GM12878 (cell line): ENCODE measurements around the gene MAL. TPM values are rescaled to one million over a fixed set of nuclear protein-coding genes. Genes with fewer than 3 reads are reported as not detected.

ENCODE experiments used
- ATAC-seq: fragments of 200-7000 bp; cut with Tn5 transposase; 3 replicates; pipeline ENCODE4 v1.9.1; 2020; ENCODE audit warnings: mild to moderate bottlenecking, moderate library complexity
- BruUV-seq: library from RNA; stranded (reverse); fragments of 400-500 nt; replicated peaks from 2 replicates; lab custom pipeline; 2021; lab: Mats Ljungman, UMichigan
- CTCF ChIA-PET: fragments of 300-600 bp; sonication (Branson Sonifier 250); formaldehyde crosslinking; extraction: SDS; loops from one replicate; lab custom pipeline; 2021; ENCODE audit warnings: inconsistent platforms; lab: Yijun Ruan, JAX
- POLR2A ChIA-PET: fragments of 350-600 bp; formaldehyde crosslinking; extraction: SDS; loops from one replicate; lab custom pipeline; 2021; ENCODE audit warnings: inconsistent platforms; lab: Charles Lee
- RAD21 ChIA-PET: fragments of 300-600 bp; sonication (Branson Sonifier 250); formaldehyde crosslinking; loops from one replicate; lab custom pipeline; 2023; ENCODE audit warnings: antibody characterized with exemption; ENCODE audit not compliant: unreplicated experiment; lab: Charles Lee
- SMC1A ChIA-PET: fragments of 300-600 bp; sonication (Branson Sonifier 250); formaldehyde crosslinking; loops from one replicate; lab custom pipeline; 2023; ENCODE audit not compliant: unreplicated experiment, uncharacterized antibody; lab: Charles Lee
- DNase-seq: peaks from one replicate; pipeline ENCODE4 v3.0.0-alpha.2; 2011; ENCODE audit warnings: low read depth, low spot score
- FAIRE-seq: peaks from 3 replicates; lab custom pipeline; 2011; peaks lifted over from hg19 to GRCh38; lab: Jason Lieb, UNC
- H2AFZ ChIP-seq: 2 replicates; pipeline ENCODE4 v1.6.0; 2011; ENCODE audit warnings: low read depth, low read length, control low read depth; ENCODE audit not compliant: control insufficient read depth
- H3K27ac ChIP-seq: 2 replicates; pipeline ENCODE4 v1.5.1; 2011; ENCODE audit warnings: control low read depth; ENCODE audit not compliant: control insufficient read depth, insufficient read depth
- H3K27me3 ChIP-seq, 2 experiments: replicated peaks in 1 of 2; 2 replicates each; pipeline versions ENCODE4 v1.6.0 to v1.6.1; 2011; ENCODE audit warnings: low read length in 1 of 2; ENCODE audit not compliant: control insufficient read depth in 2 of 2, insufficient read depth in 2 of 2
- H3K36me3 ChIP-seq, 2 experiments: 2 replicates each; pipeline ENCODE4 v1.5.1; 2011; ENCODE audit warnings: low read length in 1 of 2; ENCODE audit not compliant: control insufficient read depth in 2 of 2, insufficient read depth in 2 of 2
- H3K4me1 ChIP-seq: 2 replicates; pipeline ENCODE4 v1.6.1; 2011; ENCODE audit warnings: mild to moderate bottlenecking, low read length, moderate library complexity, mixed read lengths; ENCODE audit not compliant: control insufficient read depth, insufficient read depth
- H3K4me2 ChIP-seq: 2 replicates; pipeline ENCODE4 v1.6.0; 2011; ENCODE audit warnings: control low read depth; ENCODE audit not compliant: control insufficient read depth, insufficient read depth
- H3K4me3 ChIP-seq: fragments of 200-600 bp; sonication (generic); 2 replicates; pipeline ENCODE4 v1.5.1; 2016
- H3K79me2 ChIP-seq: 2 replicates; pipeline ENCODE4 v1.6.0; 2011; ENCODE audit warnings: low read length; ENCODE audit not compliant: control insufficient read depth, insufficient read depth
- H3K9ac ChIP-seq: 2 replicates; pipeline ENCODE4 v1.8.0; 2011; ENCODE audit warnings: low read length, control low read depth, mixed read lengths; ENCODE audit not compliant: control insufficient read depth, insufficient read depth
- H3K9me3 ChIP-seq: replicated peaks from 3 replicates; pipeline ENCODE4 v1.5.1; 2011; ENCODE audit warnings: mild to moderate bottlenecking, low read length; ENCODE audit not compliant: control insufficient read depth, insufficient read depth
- H4K20me1 ChIP-seq: 2 replicates; pipeline ENCODE4 v1.6.0; 2011; ENCODE audit not compliant: control insufficient read depth, insufficient read depth
- CHD1 ChIP-seq: IDR thresholded peaks from 2 replicates; pipeline ENCODE4 v1.6.1; 2012; ENCODE audit warnings: low read depth, low read length, improper control_type of control experiment
- FOXM1 ChIP-seq: IDR thresholded peaks from 2 replicates; pipeline ENCODE4 v1.6.1; 2012; ENCODE audit warnings: low read depth, mild to moderate bottlenecking, inconsistent platforms, low read length, moderate library complexity
- IKZF1 ChIP-seq: fragments of 450-650 bp; conservative IDR thresholded peaks from 2 replicates; pipeline ENCODE4 v1.6.1; 2017; ENCODE audit warnings: antibody characterized with exemption, mild to moderate bottlenecking
- IRF4 ChIP-seq: IDR thresholded peaks from 2 replicates; pipeline ENCODE4 v1.6.1; 2011; ENCODE audit warnings: low read depth, low read length
- MYC ChIP-seq: IDR thresholded peaks from 2 replicates; pipeline ENCODE4 v1.6.1; 2011; ENCODE audit warnings: mild to moderate bottlenecking, low read length, moderate library complexity, inconsistent platforms; ENCODE audit not compliant: insufficient read depth, insufficient replicate concordance, insufficient read length, severe bottlenecking
- NFXL1 ChIP-seq: fragments of 450-650 bp; IDR thresholded peaks from 2 replicates; pipeline ENCODE4 v1.6.1; 2017; ENCODE audit warnings: antibody characterized with exemption, mild to moderate bottlenecking, borderline replicate concordance
- NR2C2 ChIP-seq: IDR thresholded peaks from 2 replicates; pipeline ENCODE4 v1.6.1; 2011; ENCODE audit warnings: borderline replicate concordance, low read depth; ENCODE audit not compliant: control insufficient read depth, insufficient read length
- POLR2A ChIP-seq: IDR thresholded peaks from 2 replicates; pipeline ENCODE4 v1.6.1; 2011; ENCODE audit warnings: low read depth, mild to moderate bottlenecking, low read length
- SIN3A ChIP-seq: IDR thresholded peaks from 2 replicates; pipeline ENCODE4 v1.6.1; 2012; ENCODE audit warnings: low read depth, low read length, improper control_type of control experiment
- SMARCA5 ChIP-seq: fragments of 450-650 bp; IDR thresholded peaks from 2 replicates; pipeline ENCODE4 v1.6.1; 2017; ENCODE audit warnings: mild to moderate bottlenecking
- ZNF207 ChIP-seq: fragments of 450-650 bp; IDR thresholded peaks from 2 replicates; pipeline ENCODE4 v1.6.1; 2014; ENCODE audit warnings: antibody characterized with exemption, mild to moderate bottlenecking, borderline replicate concordance
- WGBS: methylation state at CpG from one replicate; pipeline ENCODE4 v1.1.6; 2016; ENCODE audit warnings: low lambda C conversion rate; ENCODE audit not compliant: insufficient replicate concordance, insufficient coverage; ENCODE audit errors: missing lambda C conversion rate; 5-methylcytosine and 5-hydroxymethylcytosine counted together
- in situ Hi-C: fragments of 300-500 bp; cut with MboI; formaldehyde crosslinking; loops from 9 replicates; pipeline ENCODE4 v1.14.3; 2018; ENCODE audit warnings: mixed read lengths
- intact Hi-C: fragments of 100-400 bp; cut with micrococcal nuclease; formaldehyde crosslinking; loops from one replicate; pipeline ENCODE4 v1.14.2; 2022; ENCODE audit not compliant: unreplicated experiment
- polyA plus RNA-seq, 11 experiments: library from polyadenylated mRNA; depleted of rRNA in 4 of 11; unstranded in 6 of 11; stranded (reverse) in 5 of 11; fragments of >200 nt; fragmentation: Nextera tagmentation in 4 of 11; fragmentation: Illumina TruSeq in 1 of 11; extraction: Ambion mirVana in 4 of 11; extraction: Trizol in 1 of 11; gene quantifications; 1 replicate in 1 of 11; 2 replicates in 10 of 11; pipeline versions ENCODE4 v1.2.1 to v1.2.3, GENCODE V29; 2011 to 2016; ENCODE audit warnings: inconsistent platforms in 2 of 11, missing spikeins in 2 of 11, low read depth in 1 of 11
- total RNA-seq, 4 experiments: library from RNA; depleted of rRNA in 3 of 4; stranded (reverse); fragments of >200 nt in 3 of 4; fragmentation: Illumina TruSeq in 1 of 4; extraction: Trizol in 1 of 4; gene quantifications; 2 replicates each; pipeline versions ENCODE4 v1.2.1 to v1.2.3, GENCODE V29; 2013 to 2021
- TF ChIP-seq, protein P1 (sequence below): fragments of 450-650 bp; IDR thresholded peaks from 2 replicates; pipeline ENCODE4 v1.6.1; 2017; ENCODE audit warnings: mild to moderate bottlenecking
- TF ChIP-seq, protein P2 (sequence below): IDR thresholded peaks from 2 replicates; pipeline ENCODE4 v1.6.1; 2011; ENCODE audit warnings: mild to moderate bottlenecking, low read depth, low read length, moderate library complexity; ENCODE audit not compliant: insufficient replicate concordance
- TF ChIP-seq, protein P3 (sequence below): fragments of 450-650 bp; IDR thresholded peaks from 2 replicates; pipeline ENCODE4 v1.6.1; 2017; ENCODE audit warnings: mild to moderate bottlenecking, low read depth, inconsistent platforms; ENCODE audit not compliant: poor library complexity, severe bottlenecking

MAL gene
- total and polyA plus RNA-seq, 10 of the 15 experiments (the other 5 are each of a cell fraction or from before 2014, with no cell fraction given) = 1.3 to 4.5 (median 1.7) TPM

DNA sequence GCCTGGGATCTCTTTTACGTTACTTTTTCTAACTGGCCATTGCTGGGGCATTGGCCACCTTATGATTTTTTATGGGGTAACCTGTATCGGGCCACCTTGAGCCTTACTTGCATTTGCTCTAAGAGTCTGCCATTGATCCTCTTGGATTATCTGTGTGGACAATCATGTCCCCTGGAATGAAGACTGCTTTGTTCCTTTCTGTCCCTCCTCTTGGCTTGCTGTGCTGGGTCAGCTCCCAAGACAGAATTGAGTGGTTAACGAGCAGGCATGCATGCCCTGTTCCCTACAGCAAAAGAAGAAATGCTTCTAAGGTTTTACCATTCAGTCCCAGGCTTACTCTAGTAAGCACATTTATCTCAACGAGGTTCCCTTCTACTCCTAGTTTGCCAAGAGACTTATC, 46.3 kb downstream of the MAL start (continued):
- TF ChIP-seq, protein P1, sequence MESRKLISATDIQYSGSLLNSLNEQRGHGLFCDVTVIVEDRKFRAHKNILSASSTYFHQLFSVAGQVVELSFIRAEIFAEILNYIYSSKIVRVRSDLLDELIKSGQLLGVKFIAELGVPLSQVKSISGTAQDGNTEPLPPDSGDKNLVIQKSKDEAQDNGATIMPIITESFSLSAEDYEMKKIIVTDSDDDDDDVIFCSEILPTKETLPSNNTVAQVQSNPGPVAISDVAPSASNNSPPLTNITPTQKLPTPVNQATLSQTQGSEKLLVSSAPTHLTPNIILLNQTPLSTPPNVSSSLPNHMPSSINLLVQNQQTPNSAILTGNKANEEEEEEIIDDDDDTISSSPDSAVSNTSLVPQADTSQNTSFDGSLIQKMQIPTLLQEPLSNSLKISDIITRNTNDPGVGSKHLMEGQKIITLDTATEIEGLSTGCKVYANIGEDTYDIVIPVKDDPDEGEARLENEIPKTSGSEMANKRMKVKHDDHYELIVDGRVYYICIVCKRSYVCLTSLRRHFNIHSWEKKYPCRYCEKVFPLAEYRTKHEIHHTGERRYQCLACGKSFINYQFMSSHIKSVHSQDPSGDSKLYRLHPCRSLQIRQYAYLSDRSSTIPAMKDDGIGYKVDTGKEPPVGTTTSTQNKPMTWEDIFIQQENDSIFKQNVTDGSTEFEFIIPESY = no peak
- no peak for TF ChIP-seq FOXM1
- TF ChIP-seq, protein P2, sequence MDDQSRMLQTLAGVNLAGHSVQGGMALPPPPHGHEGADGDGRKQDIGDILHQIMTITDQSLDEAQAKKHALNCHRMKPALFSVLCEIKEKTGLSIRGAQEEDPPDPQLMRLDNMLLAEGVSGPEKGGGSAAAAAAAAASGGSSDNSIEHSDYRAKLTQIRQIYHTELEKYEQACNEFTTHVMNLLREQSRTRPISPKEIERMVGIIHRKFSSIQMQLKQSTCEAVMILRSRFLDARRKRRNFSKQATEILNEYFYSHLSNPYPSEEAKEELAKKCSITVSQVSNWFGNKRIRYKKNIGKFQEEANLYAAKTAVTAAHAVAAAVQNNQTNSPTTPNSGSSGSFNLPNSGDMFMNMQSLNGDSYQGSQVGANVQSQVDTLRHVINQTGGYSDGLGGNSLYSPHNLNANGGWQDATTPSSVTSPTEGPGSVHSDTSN = no peak

DNA sequence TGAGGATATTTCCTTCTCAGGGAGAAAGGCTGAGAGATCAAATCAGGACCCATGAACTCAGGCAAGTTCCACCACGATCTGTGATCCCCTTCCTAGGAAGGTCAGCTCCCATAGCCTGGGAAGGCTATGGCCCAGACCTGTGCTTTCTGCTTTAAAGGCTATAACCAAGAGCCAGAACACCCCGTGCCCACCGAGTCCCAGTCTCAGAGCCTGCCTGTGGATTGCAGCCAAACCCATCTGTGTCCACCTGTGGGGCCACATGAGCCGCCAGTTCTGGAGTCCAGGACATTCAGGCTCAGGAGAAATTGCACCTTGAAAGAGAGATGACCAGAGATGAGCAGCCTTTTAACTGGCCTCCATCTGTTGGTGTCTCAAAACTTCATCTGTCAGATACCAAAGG, 46.9 kb downstream of the MAL start:
- Histone ChIP-seq H2AFZ (no peak overlapping the region), H3K9me3 (no peaks in the 10 kb centered on the region), H3K4me3 (no peak overlapping the region), H3K27ac (no peak overlapping the region), H3K9ac (no peak overlapping the region), H3K27me3 (no peaks in the 10 kb centered on the region; a peak in 2 of 4 replicates), H3K4me2 (no peak overlapping the region), H3K36me3 (no peaks in the 10 kb centered on the region), H4K20me1 (no peaks in the 10 kb centered on the region), H3K4me1 (peaks cover 14% of the 10 kb centered on the region), H3K79me2 (no peaks in the 10 kb centered on the region)
- DNase-seq (no peak), ATAC-seq (no peak), FAIRE-seq (no peak)
- in situ Hi-C loops (no loop called here), intact Hi-C loops (no loop called here)
- ChIA-PET CTCF (interaction anchor here (1.5 to 12.6 kb wide), 4 partner anchors 7 to 48 kb away, joined by 4 to 339 read pairs (median 82); partner anchors contain the start of gene MAL), RAD21 (interaction anchor here (1.5 kb wide), 1 partner anchor 50 kb away, joined by 8 read pairs; no protein-coding TSS in a partner anchor), POLR2A (interaction anchor here (1.7 kb wide), 1 partner anchor 9 kb away, joined by 5 read pairs; no protein-coding TSS in a partner anchor), SMC1A (interaction anchor here (3.2 kb wide), 1 partner anchor 9 kb away, joined by 21 read pairs; no protein-coding TSS in a partner anchor)
- WGBS = 33% methylated on average over 4 of the region's 4 CpGs
- no TSS peak for BruUV-seq
- TF ChIP-seq SMARCA5 (no peak), SIN3A (no peak), NR2C2 (no peak), ZNF207 (no peak), NFXL1 (no peak), IKZF1 (no peak), POLR2A (no peak), MYC (no peak), CHD1 (no peak), IRF4 (no peak)
- TF ChIP-seq, protein P3, sequence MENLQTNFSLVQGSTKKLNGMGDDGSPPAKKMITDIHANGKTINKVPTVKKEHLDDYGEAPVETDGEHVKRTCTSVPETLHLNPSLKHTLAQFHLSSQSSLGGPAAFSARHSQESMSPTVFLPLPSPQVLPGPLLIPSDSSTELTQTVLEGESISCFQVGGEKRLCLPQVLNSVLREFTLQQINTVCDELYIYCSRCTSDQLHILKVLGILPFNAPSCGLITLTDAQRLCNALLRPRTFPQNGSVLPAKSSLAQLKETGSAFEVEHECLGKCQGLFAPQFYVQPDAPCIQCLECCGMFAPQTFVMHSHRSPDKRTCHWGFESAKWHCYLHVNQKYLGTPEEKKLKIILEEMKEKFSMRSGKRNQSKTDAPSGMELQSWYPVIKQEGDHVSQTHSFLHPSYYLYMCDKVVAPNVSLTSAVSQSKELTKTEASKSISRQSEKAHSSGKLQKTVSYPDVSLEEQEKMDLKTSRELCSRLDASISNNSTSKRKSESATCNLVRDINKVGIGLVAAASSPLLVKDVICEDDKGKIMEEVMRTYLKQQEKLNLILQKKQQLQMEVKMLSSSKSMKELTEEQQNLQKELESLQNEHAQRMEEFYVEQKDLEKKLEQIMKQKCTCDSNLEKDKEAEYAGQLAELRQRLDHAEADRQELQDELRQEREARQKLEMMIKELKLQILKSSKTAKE = no peak
